C4-2B (cell line): ENCODE measurements around the gene SUCNR1.
"Not testable (repeated sequence)": the region's sequence is repeated elsewhere in the genome, so short reads cannot be mapped to it uniquely, and the experiment has no call there.

Experiments
- H3K27ac ChIP-seq: fragments of 450-650 bp; 2 replicates; pipeline ENCODE4 v1.5.1; 2017
- CTCF ChIP-seq: fragments of 450-650 bp; conservative IDR thresholded peaks from 2 replicates; pipeline ENCODE4 v1.5.1; 2017; ENCODE audit warnings: mild to moderate bottlenecking
- ZFX ChIP-seq: fragments of 450-650 bp; IDR thresholded peaks from 2 replicates; pipeline ENCODE4 v1.6.1; 2017

The SUCNR1 gene

GRCh38 chr3:151890721-151891141 lies 17.3 kb downstream of the SUCNR1 start:
- no peak overlapping the region for H3K27ac ChIP-seq
- TF ChIP-seq ZFX, result no peak
- TF ChIP-seq CTCF, result no peak

DNA sequence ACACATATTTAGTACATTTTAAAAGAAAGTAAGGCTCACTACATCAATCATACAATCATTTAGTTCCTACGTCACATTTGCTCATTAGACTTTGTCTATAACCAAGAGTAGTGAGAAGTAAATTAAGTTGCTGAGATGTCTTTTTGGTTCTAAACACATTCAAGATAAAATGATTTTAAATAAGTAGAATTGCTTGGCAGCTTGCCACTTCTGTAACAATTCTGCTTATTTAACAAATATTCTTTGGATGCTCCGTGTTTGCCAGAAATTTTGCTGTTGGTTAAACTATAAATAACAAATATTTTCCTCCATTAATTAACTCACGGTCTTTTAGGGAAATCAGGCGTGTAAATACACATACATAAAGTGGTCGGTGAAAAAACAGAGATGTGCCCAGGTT lies 18.3 kb downstream of the SUCNR1 start:
- no peak overlapping the region for H3K27ac ChIP-seq
- TF ChIP-seq ZFX, result no peak
- no peak for TF ChIP-seq CTCF

DNA sequence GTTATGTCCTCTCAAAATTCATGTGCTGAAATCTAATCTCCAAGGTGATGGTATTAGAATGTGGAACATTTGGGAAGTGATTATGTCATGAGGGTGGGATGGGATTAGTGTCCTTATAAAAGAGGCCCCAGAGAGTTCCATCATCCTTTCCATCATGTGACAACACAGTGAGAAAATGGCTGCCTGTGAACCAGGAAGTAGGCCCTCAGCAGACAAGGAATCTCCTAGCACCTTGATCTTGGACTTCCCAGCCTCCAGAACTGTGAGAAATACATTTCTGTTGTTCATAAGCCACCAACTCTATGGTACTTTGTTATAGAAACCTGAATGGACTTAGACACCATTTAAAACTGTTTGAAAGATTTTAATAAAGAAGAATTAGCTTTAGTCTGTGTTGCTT lies 20.8 kb downstream of the SUCNR1 start:
- H3K27ac ChIP-seq, result no peak overlapping the region
- no peak for TF ChIP-seq ZFX
- no peak for TF ChIP-seq CTCF

DNA sequence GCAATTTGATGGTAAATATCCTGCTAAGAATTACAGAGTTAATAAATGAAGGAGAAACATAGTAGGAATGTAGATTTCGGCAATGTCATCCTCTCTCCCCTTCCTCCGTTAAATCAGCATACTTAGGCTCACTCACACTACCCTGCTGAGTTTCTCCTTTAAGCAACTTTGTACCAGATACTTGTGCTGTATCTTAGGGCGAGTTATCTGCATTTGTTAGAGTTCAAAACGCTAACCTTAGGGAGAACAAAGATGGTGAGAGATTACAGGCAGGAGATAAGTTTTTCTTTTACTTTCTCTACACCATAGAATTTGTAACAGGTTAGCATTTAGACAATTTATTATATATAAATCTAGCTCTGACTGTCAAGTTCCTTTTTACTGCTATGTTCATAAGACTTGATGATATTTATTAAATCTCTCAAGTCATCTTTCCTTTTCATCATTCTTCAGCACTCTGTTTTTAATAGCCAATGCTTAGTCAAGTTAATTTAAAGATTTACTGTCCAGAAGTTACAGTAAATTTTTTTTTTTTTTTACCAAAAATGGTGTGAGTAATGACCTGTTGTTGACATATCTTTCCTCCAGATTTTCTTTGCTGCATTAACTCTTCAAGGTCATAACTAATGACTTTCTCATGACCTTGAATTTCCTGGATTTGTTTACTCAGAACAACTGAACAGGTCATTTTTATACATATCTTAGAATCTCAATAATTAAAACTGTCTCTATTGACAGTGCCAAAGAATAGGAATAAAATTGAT lies 22.2 kb downstream of the SUCNR1 start:
- no peak overlapping the region for H3K27ac ChIP-seq
- no peak for TF ChIP-seq ZFX
- TF ChIP-seq CTCF, result no peak

DNA sequence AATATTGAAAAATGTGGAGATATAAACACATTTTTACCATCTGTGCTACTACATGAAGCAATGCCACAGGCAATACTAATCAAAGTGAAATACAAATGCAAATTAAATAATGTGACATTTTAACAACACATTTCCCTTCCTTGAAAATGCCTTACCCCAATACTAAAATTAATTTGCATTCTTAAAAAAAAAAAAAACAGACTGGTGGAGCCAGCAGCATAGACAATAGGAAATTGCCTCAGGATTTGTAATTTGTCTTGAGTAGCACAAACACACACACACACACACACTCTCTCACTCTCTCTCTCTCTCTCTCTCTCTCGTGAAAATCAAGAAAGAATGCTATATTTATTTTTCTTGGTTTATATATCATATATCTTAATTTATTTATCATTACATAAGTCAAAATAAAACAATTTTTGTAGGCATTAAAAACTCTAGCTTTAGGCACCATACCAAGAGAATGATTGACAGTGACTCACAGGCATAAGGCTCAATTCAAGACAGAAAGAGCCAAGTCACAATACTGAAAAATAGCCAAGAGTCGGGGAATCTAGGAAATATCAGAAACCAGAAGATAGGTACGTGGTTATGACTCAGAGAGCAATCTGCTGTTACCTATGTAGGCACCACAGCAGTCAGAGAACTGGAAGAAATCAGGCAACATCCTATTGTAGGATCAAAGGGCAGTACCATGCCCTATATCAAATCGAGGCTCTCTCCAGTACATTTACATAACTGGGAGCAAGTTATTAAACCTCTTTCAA lies 23.0 kb downstream of the SUCNR1 start:
- no peak overlapping the region for H3K27ac ChIP-seq
- TF ChIP-seq ZFX (no peak), CTCF (no peak)

- not testable (repeated sequence) for H3K27ac ChIP-seq
Measured at GRCh38 chr3:151898121-151898520, 24.7 kb downstream of the SUCNR1 start.

GRCh38 chr3:151898564-151899261 lies 25.3 kb downstream of the SUCNR1 start:
- H3K27ac ChIP-seq, result not testable (repeated sequence)

DNA sequence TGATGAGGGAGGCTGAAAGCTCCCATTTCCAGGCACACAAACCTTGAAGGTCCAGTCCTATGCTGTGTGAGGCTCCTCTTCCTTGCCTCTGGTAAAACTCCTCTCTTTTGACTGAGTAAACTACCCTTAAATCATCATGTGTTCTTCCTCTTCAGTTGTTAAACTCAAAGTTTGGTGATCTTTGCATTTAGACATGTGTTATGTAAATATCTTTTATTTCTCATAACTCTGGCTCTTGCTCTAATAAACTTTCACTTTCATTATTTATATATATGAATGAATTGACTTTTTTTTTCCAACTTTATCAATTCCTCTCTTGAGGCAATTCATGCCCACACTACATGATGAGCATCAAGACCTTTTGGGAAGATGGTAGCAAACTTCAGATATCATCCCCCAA lies 26.6 kb downstream of the SUCNR1 start:
- no peak for TF ChIP-seq CTCF
- TF ChIP-seq ZFX, result no peak
- no peak overlapping the region for H3K27ac ChIP-seq
